HG02571 (cell line): ENCODE results near the gene EEA1.

ENCODE experiments used
- ATAC-seq: cut with Tn5 transposase; IDR thresholded peaks from one replicate; pipeline ENCODE4 v1.9.1; 2021; ENCODE audit warnings: mild to moderate bottlenecking, moderate library complexity; ENCODE audit not compliant: unreplicated experiment

The EEA1 gene

DNA sequence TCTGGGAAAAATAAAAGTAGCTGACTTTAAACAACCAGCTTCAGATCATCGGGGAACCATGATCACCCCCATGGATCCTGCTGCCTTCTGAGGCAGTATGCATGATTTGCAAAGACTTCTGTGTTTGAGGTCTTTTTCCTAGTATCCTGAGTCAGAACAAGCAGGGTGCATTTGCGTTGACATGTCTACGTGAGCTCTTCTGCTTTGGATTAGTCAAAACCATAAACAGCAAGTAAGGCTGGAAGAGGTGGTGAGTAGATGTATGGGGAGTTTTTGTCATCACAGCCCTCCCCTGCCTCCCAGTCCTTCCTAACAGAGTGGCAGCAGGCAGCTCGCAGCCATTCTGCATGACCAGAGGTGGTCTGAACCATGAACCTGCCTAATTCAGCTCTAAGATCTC, 202.2 kb downstream of the EEA1 start:
- ATAC-seq: no peak

DNA sequence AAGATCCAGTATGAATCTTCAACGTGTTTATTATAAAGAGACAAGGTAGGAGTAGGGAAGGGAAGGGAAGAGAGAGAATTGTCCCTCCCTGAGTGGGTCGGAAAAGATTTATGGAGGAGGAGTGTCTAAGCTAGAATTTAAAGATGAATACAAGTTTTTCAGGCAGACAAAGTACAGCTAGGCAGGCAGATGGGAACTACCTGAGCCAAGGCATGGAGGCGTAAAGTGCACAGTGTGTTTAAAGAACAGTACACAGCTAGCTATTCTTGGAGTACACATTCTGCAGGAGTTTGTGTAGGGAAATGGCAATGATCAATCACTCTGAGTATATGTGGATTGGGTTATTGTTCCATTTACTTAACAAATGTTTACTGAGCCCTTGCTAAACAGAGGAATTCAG, 206.2 kb downstream of the EEA1 start:
- ATAC-seq: no peak

DNA sequence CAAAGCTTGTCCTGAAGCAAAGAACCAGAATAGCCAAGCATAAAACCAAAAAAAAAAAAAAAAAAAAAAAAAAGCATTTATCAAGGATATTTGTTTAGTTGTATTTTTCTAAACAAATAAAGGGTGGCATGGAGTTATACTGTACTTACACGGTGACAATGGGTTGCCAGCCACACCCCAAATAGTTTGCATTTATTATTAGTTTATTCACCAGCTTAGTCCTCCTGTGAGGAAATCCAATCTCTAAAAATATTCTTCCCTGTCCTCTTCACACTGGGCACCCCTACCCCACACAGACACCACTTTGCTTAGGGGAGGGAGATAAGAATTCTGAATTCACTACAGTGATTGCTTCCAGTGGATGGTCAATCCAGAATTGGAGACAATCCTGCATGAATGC, 207.4 kb downstream of the EEA1 start:
- ATAC-seq: no peak

DNA sequence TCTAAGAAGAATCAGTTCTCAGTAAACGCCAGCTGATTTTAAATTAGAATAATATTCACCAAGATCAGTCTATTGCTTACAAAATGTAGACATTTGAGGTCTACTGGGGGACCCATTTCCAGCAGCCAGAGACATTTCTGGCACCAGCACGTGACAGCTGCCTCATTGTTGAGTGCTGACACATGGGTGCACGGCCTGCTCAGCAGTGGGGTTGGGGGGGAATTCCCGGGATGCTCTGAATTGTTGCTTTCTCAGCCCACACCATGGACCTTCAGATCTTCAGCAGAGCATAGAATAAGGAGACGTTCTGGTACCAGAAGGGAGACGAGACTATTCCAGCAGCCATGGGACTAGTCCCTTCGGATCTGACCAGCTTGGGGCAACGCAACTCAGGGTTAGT, 208.0 kb downstream of the EEA1 start:
- ATAC-seq: no peak
